HPDE6-E6E7 (cell line): ENCODE data around the gene HOXA10.

ENCODE experiments used
- DNase-seq: peaks from one replicate; pipeline ENCODE4 v3.0.0; 2011; ENCODE audit warnings: missing footprints; ENCODE audit errors: extremely low spot score

Gene HOXA10

DNA sequence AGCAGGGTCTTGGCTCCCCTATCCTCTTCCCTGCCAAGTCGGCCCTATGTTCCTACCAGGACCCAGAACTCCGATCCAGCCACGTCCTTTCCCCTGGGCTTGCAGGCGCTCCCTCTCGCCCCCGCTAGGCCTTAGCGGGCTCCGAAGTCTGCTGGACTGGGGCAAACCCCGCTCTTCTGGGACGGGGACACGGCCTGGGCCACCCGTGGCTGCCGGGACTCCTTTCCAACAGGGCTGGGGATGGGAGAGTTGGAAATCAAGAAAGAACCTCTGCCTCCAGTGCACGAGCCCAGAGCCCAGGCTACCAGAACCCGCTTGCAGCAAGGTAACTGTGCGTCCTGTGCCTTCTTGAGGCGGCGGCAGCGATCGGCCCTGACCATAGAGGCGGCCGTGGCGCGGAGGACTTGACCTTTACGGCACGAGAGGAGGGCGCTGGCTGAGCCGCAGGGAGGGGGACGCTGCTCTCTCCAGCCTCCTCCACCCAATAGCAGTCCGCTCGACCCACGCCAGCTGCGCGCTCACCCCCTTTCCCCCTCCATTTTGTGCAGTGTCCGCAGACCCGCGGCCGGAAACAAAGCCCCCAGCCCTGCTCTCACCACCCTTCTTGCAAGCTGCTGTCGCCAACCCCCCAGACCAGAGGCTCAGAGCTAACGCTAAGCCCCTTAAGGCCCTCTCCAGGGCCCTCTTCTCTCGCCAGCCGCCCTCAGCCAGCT, 17.9 kb upstream of the HOXA10 start:
- no peak for DNase-seq

DNA sequence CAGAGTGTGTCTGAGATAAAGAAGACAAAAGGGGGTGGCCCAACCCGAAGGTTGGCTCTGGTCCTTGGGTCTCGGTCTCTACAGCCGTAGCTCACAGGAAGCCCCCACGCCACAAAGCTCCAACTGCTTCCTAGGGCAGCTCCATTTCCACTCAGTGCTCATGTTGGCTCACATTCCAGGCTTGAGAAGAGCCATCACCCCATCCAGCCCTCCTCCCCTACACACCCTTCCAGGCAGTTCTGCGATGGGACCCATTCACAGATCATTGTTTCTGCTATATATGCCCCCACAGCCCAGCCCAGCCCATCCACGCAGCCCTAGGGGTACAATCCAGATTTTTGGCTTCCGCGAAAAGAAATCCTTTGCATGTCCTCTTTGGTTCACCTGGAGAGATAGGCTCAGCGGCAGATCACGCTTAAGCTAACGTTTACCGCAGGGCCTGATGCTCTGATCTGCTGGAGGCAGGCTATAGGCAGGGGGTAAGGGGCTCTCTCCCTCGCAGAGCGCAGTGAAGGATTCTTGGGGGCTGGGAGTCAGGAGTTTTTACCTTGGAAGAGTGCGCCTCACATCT, 17.1 kb upstream of the HOXA10 start:
- no peak for DNase-seq

DNA sequence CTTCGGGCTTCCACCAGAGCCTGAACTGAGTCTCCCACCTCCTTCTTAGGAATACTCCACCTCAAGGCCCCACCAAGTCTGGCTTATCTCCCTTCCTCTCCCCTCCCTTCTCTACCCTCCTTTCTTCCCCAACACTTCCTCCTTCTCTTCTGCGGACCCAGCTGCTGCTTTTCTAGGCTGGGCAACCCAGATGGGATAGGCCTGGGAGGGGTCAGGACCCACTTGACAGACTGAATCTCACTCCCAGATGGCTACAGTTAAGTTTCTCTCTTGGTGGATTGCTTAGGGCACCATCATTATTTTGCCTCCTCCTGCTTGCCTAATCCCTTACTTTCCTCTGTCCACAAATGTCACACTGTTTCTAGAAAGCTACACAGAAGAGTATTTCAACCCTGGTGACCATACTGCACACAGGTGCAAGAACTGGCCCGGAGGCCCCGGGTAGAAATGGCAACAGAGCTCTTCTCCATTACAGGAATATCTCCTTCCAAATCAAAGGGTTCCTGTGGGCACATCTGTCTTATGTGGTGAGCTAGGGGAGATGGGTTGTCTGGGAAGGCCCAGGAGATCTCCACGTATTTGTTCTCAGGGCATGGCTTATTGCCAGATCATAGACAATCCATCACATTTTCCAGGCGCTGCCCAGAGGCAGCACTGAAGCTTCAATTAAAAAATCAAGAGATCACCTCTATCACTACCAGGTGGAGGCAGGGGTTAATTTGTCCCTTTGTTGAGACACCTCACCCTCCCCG, 16.1 kb upstream of the HOXA10 start:
- DNase-seq, result no peak

DNA sequence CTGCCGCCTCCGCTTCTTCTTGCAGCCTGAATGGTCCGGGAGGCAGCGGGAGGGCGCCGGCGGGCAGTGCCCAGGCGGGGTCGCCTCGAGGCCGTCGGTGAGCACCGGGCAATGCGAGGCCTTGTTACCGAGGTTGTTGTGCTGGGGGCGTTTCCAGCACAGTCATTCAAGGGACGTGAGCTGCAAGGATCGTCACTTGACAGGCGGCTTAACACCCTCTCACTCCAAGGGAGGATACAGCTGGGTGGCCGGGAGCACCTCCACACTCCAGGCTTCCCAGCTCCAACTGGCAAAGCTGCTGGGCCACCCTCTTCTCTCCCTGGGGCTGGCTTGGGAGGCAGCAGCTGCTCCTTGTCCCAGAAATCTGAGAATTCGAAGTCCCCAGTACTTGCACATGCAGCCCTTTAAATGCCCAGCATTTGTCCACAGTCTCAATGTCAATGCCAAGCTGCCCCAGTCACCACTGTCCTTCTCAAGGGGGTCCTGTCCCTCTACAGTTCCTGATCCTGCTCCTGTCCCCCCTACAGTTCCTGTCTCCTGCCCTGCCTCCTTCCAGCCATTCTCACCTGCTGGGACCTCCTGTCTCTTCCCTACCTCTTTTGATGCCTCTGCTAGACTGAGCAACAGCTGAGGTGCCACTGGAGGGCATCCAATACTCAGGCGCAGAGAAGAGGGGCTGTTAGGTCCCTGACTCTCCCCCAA, 15.3 kb upstream of the HOXA10 start:
- DNase-seq, result no peak

DNA sequence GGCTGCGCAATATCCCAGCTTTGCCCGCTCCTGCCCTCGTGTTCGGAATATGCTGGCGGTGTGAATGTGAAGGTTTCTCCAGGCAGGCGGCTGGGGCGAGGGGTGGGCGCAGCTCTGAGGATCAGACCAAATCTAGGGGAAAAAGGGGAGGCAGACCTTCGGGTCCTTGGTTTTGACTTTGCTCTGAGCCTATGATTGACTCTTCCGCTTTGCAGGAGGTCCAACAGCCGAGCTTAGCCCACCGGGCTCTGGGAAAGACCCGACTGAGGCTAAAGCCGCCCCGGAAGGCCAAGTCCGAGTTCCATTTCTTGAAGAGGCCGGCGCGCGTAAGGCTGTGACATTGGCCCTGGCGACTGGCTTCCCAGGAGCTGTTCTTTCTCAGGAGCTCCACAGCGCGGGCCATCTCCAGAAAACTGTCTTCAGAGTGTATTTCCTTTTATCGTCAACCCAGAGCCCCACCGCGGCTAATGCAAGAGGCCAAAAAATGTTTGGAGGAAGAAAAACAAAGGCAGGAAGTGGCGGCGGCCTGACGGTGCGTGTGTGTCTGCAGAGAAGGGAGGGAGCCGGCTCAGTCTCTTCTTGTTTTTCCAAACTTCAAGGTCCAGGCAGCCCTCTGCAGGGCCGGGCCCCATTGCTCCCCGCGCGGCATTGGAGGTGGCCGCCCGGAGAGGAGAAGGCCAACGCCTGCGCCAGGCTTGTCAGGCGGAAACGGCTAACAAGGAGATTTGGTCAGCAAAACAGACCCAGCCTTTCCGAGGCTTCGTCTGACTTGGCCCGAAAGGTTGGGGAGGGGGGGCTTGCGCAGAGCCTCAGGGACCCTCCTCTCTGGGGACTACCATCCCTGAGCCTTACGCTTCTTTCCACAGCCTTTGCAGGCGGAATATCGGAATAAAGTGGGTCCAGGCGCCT, 14.5 kb upstream of the HOXA10 start:
- no peak for DNase-seq

DNA sequence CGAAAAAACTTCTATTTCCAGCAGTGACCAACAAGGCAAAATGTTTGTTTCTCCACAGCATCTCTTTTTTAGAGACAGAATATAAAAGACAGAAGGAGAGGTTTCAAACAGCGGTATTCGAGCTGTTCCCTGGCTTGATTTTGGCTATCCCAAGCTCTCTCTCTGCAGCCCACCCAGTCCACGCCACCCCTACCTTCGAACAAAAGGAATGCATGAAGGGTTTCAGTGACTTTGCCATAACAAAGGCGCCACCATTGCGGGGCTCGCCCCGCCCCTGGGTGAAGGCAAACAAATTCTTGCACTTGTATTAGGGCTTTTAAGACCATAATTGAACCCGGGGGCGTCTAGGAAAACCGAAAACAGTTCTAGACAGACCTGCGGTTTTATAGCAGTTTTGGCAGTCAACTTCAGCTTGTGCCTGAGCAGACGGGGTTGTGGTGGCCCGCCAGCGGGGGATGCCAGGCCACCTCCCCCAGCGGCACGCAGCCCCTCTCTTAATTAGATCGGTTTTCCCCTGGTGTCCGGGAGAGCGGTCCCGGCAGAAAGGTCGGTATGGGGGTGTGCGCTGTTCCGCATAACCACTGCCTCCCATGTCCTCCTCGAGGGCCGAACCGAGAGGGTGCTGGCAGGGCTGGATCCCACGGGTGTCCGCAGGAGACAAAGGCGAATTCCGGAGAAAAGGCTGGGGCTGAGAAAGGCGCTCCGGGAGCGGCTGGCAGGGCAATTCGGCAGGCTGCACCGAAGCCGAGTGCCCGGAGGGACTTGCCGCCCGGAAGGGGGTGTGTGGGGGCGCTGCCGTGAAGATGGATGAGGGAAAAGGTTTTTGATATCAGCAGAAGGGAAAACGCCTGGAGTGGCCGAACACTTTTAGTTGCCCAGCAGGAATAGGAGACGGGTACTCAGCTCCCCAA, 13.6 kb upstream of the HOXA10 start:
- no peak for DNase-seq

DNA sequence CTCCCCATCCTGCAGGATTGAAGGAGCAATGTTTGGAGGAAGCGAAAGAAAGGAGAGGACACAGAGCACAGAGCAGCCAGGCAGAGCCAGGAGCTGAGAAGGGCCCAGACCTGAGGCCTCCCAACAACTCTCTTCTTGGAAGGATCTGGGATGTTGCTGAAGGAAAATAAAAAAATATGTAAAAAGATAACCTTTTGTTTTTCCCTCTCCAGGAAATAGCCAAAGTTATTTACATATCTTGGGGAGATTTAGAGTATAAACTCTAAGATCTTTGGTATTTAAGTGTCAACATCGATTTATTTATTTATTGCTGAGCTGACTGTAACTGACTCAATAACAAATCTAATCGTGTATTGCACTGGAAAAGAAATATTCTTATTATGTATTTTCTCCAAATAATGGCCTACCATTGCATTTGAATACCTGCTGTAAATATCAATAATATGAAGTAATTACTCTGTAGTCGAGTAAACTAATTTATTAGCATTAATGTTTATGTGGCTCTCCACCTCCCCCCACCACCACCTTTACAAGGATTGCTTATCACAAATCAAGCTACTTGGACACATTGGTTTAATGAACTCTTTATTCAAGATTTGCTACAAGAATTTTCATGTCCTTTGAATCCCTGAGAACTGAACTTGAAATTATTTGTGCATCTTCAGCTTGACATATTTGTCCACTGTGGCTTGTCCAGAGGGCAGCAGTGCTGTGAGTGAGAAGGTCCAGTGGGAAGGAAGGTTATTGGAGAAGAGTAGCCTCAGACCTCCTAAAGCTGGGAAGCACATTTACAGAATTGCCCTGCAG, 12.8 kb upstream of the HOXA10 start:
- no peak for DNase-seq

DNA sequence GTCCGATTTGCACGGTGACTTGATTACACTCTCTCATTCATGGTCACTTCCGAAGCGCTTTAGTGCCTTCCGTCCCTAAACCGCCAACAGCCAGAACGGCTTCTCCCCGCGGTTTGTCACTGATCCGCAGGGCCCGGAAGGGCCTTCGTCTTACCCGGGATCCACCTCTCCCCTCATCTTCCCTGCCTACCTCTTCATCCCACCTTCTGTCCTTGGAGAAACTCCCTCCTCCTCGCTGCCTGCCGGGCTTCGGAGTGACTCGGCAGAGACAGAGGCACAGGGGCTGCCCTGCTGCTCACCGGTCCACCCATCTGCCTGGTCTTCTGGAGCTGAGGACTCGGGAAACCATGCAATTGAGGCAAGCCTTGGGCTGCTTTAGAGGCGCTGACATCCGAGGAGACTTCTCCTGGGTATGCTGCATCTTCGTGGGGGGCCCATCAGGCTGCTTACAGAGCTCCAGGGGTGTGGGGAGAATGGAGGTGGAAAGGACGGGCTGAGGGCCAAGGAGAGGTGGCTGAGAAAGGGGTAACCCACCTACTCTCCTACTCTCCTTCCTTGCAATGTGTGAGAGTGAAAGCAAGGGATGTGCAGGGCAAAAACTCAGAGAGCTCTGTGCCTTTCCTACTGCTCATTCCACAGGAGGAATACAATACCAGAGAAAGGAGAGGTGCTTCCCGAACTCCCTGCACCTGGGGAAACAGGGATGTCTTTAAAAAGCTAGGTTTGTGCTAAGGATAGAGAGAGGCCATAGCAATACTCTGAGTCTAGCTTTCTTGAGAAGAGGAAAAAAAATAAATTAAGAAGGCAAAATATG, 11.9 kb upstream of the HOXA10 start:
- DNase-seq, result no peak

DNA sequence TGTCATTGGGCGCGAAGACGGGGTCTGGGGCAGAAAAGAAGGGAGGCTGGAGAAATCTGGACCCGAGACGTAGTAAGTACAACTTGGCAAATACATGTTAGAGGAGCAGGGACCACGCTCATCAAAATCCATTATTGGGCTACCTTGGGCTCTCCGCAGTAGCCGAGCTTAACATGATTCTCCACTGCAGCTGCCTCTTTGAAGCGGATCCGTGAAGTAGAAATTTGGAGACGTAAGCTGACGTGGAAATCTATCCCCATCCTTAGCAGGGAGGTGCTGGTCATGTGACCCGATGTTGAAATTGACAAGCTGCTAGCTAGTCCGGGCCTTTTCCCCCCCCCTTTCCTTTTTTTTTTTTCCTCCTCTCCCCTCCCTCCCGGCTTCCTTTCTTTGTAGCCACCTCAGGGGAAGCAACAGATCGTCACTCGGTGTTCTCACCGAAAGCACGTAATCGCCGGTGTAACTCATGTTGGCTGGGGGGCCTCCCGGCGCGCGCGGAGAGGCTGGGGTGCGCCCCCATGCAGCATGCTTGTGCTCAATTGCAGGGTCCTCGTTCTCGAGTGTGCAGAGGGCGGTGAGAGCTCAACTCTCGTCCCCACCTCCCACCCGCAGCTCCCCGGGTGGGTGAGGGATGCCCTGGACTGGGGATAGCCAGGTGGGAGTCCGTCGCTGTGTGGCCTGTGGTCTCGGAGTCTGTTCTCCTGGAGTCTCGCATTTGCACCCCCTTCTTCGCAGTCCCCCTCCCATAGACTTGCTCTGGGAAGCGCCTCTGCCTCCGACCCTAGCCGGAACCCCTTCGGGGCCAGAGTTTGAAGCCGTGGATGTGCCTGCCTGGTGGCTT, 11.1 kb upstream of the HOXA10 start, which contains the start of gene HOXA11:
HOXA11 (minus strand) TSS at position 220 of the 841 bp plus-strand sequence; CDS start at position 132, 88 bp downstream.
- no peak for DNase-seq

DNA sequence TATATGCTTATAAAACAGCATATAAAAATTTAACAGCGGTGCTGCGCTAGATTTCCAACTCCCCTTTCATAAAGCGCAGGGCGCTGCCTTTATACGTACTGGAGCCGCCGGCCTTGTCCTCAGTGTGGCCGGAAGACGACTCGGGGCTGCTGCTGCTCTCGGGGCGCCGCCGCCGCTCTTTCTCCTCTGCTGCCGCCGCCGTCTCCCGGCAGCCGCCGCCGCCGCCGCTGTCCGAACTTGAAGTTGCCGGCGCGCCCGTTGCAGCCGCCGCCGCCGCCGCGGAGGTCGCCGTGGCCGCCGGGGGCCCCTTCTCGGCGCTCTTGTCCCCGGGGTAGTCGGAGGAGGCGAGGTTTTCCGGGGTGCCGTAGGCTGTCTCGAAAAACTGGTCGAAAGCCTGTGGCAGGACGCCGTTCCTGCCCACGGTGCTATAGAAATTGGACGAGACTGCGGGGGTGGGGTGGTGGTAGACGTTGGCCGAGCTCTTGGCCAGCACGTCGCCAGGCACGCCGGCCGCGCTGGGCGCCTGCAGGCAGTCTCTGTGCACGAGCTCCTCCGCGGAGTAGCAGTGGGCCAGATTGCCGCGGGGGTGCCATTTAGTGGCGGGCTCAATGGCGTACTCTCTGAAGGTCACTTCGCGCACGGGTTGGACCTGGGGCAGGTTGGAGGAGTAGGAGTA, 10.4 kb upstream of the HOXA10 start:
- DNase-seq, result no peak

DNA sequence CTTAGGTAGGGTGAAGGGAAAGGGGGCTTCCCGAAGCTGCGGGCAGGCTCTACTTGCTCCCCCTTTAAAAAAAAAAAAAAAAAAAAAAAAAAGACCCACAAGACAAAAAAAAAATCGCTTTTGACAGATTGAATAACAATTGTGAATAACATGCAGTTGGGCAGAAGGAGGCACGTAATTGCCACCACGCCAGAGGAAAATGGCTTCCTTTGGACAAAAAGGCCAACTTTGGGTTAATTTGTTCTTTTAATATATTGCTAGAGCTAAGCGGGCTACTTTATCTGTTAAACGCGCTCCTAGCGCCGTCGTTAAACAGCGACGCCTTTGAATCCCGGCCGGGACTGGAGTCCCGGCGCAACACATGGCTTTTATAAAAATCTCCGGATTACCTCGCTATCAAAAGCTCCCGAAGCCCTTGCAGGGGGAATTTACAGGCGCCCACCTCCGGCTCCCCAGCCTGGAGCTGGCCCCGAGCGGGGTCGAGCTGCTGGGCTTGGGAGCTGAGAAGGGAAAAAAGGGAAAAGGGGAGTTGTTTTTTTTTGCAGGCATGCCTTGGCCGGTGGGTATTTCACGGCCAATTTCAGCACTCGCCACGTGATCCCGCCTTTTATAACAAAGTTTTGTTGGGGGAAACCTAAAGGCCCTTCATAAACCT, 9.7 kb upstream of the HOXA10 start:
- no peak for DNase-seq

DNA sequence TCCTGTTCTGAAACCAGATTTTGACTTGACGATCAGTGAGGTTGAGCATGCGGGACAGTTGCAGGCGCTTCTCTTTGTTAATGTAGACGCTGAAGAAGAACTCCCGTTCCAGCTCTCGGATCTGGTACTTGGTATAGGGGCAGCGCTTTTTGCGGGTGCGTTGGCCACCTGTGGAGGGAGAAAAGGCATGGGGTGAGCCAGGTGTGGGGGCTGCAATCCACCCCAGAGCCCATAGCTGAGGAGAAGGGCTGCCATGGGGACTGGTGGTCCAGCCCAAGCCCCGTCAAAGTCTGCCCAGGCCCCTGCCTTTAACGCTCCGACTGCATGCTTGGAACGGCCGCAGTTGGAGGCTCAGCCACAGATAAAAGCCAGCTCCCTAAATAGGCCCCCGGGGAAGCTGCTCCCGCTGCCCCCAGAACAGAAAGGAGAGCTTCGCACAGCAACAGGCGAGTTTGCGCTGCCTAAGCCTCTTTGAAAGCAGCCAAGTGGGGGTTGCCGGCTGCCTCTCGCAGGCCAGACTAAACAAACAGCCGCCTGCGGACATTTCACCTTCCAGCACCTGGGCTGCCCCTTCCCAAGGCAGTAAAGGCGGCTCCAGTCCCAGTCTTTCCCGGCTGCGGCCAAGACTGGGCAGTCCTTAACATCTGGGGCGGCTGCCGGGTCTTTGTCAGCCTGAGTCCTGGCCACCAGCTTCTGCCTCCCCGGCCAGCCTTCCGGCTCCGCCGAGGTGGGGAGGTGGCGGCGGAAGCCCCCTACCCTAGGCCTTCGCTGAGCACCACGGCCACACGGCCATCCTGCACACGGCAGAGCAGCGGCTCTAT, 9.0 kb upstream of the HOXA10 start:
- DNase-seq, result no peak

DNA sequence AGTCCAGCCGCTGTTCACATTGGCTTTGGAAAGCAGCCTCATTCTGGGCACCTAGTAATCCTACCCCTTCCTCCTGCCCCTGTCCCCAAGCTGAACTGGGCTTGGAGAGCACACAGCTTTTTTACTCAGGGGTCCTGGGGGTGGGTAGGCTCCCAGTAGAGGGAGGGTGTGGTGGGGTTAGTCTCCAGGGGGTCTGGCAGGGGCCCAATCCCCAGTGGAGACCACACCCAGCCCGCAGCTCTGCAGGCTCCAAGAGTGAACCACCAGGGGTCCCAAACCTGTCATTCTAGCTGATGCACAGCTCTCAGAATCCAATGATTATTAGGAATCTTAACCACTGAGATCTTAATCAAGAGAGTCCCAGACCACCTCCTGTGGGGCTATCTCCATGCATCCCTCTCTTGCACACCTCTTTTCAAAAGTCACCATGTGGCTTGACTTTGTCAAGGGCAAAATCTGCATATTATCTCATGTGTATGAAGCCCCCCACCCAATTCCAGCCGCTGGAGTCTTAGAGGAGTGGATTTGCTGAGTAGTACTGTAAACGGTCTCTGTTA, 8.2 kb upstream of the HOXA10 start:
- DNase-seq, result no peak

DNA sequence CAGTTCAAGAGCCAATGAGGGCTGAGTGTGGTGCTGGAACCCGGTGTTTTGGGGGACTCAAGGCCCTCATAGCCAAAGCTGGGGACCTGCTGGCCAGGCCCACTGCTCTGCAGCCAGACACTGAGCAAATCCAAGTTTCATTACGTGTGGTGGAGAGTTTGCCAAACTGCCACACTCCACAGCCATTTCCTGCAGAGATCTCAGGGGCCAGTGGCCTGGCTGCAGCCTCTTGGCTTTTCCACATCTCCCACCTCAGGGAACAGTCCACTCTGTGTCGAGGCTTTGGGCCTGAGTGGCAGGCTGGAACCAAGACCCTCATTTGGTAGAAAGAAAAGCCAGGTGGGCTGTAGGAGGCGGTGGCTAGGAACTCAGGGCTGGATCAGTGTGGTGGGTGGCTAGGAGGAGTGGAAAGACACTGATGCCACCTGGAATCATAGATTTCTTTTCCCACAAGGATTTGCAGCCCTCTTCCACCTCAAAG, 7.7 kb upstream of the HOXA10 start:
- DNase-seq, result no peak
